SK-N-SH (cell line): Measurements from ENCODE around the gene ADGRL4. TPM values are rescaled to one million over a fixed set of nuclear protein-coding genes. Genes with fewer than 3 reads are reported as not detected.
A peak's percentile ranks its signal among the peaks of the same experiment; 100 is the strongest.

Experiments used
- CTCF ChIA-PET: fragments of 300-600, 350-600 bp; formaldehyde crosslinking; extraction: SDS; loops from one replicate; lab custom pipeline; 2021; lab: Yijun Ruan, JAX
- POLR2A ChIA-PET: fragments of 350-600 bp; sonication (Branson Sonifier 250); formaldehyde crosslinking; extraction: SDS; loops from one replicate; lab custom pipeline; 2020; ENCODE audit warnings: antibody characterized with exemption, inconsistent platforms; lab: Yijun Ruan, JAX
- DNase-seq: peaks from one replicate; pipeline ENCODE4 v3.0.0; 2012
- H2AFZ ChIP-seq: fragments of 200-600 bp; sonication (generic); 2 replicates; pipeline ENCODE4 v1.8.1; 2016; ENCODE audit warnings: antibody characterized with exemption, mild to moderate bottlenecking, low read depth
- H3F3A ChIP-seq: fragments of 200-600 bp; sonication (generic); replicated peaks from 2 replicates; pipeline ENCODE3; 2016; ENCODE audit warnings: antibody characterized with exemption, mild to moderate bottlenecking; ENCODE audit not compliant: insufficient read depth
- H3K27ac ChIP-seq, 2 experiments: fragments of 200-500 bp in 1 of 2; fragments of 200-600 bp in 1 of 2; sonication (Bioruptor generic) in 1 of 2; sonication (generic), shearing (Covaris generic) in 1 of 2; 2 replicates each; pipeline versions ENCODE4 v1.5.1 to v1.6.1; 2014 to 2016; ENCODE audit warnings: low read depth in 2 of 2, inconsistent platforms in 1 of 2, low read length in 1 of 2, mild to moderate bottlenecking in 1 of 2, mixed read lengths in 1 of 2
- H3K27me3 ChIP-seq: fragments of 200-600 bp; sonication (generic), shearing (Covaris generic); 2 replicates; pipeline ENCODE4 v1.6.1; 2016; ENCODE audit warnings: mixed run types; ENCODE audit not compliant: insufficient read depth
- H3K36me3 ChIP-seq, 2 experiments: fragments of 200-500 bp in 1 of 2; fragments of 200-600 bp in 1 of 2; sonication (Bioruptor generic) in 1 of 2; sonication (generic) in 1 of 2; replicated peaks in 1 of 2; 2 replicates each; pipeline versions ENCODE3 to v1.5.1; 2014 to 2016; ENCODE audit warnings: low read length in 1 of 2, mild to moderate bottlenecking in 1 of 2; ENCODE audit not compliant: insufficient read depth in 2 of 2, control insufficient read depth in 1 of 2
- H3K4me1 ChIP-seq, 2 experiments: fragments of 200-500 bp in 1 of 2; fragments of 200-600 bp in 1 of 2; sonication (Bioruptor generic) in 1 of 2; sonication (generic), shearing (Covaris generic) in 1 of 2; 2 replicates each; pipeline versions ENCODE4 v1.5.1 to v1.6.1; 2014 to 2016; ENCODE audit warnings: low read depth in 1 of 2, low read length in 1 of 2, mixed run types in 1 of 2; ENCODE audit not compliant: insufficient read depth in 2 of 2, control insufficient read depth in 1 of 2
- H3K4me2 ChIP-seq: fragments of 200-600 bp; sonication (generic), shearing (Covaris generic); 2 replicates; pipeline ENCODE4 v1.6.1; 2017; ENCODE audit warnings: mixed run types
- H3K4me3 ChIP-seq, 2 experiments: fragments of 200-500 bp in 1 of 2; fragments of 200-600 bp in 1 of 2; sonication (Bioruptor generic) in 1 of 2; sonication (generic), shearing (Covaris generic) in 1 of 2; 2 replicates each; pipeline versions ENCODE4 v1.5.1 to v1.8.1; 2014 to 2016; ENCODE audit warnings: low read depth in 2 of 2, inconsistent platforms in 1 of 2, low read length in 1 of 2, mild to moderate bottlenecking in 1 of 2, mixed read lengths in 1 of 2, moderate library complexity in 1 of 2
- H3K79me2 ChIP-seq: fragments of 200-600 bp; sonication (generic); 2 replicates; pipeline ENCODE4 v1.8.1; 2017; ENCODE audit warnings: mild to moderate bottlenecking; ENCODE audit not compliant: insufficient read depth
- H3K9ac ChIP-seq: fragments of 200-600 bp; sonication (generic); 2 replicates; pipeline ENCODE4 v1.6.1; 2017; ENCODE audit warnings: mixed run types
- H3K9me2 ChIP-seq: fragments of 200-600 bp; sonication (generic); 2 replicates; pipeline ENCODE4 v1.6.1; 2017; ENCODE audit warnings: mixed run types
- H3K9me3 ChIP-seq: fragments of 200-600 bp; sonication (generic); 2 replicates; pipeline ENCODE4 v1.6.1; 2017; ENCODE audit warnings: mixed run types, mild to moderate bottlenecking, moderate library complexity
- H4K20me1 ChIP-seq: fragments of 200-600 bp; sonication (generic); 2 replicates; pipeline ENCODE4 v1.6.1; 2017; ENCODE audit warnings: mild to moderate bottlenecking, mixed run types; ENCODE audit not compliant: insufficient read depth
- CTCF ChIP-seq: fragments of 200-600 bp; sonication (generic); IDR thresholded peaks from 2 replicates; pipeline ENCODE4 v1.6.1; 2017; ENCODE audit warnings: antibody characterized with exemption, mild to moderate bottlenecking, moderate library complexity
- EP300 ChIP-seq, 2 experiments: IDR thresholded peaks; 2 replicates each; pipeline versions ENCODE4 v1.4.0 to v1.6.1; 2012; ENCODE audit warnings: borderline replicate concordance in 1 of 2, low read depth in 1 of 2, low read length in 1 of 2
- FOXJ3 ChIP-seq: sonication (generic); formaldehyde crosslinking; IDR thresholded peaks from 2 replicates; pipeline ENCODE4 v1.5.1; 2020; ENCODE audit warnings: mild to moderate bottlenecking, missing genetic modification reagents
- FOXM1 ChIP-seq: IDR thresholded peaks from 2 replicates; pipeline ENCODE4 v1.4.0; 2012; ENCODE audit warnings: low read depth, mild to moderate bottlenecking
- GATA2 ChIP-seq: sonication (generic); formaldehyde crosslinking; IDR thresholded peaks from 2 replicates; pipeline ENCODE4 v1.5.0; 2020; ENCODE audit warnings: mild to moderate bottlenecking, missing genetic modification reagents
- JUND ChIP-seq: IDR thresholded peaks from 2 replicates; pipeline ENCODE4 v1.4.0; 2012
- MEF2A ChIP-seq: IDR thresholded peaks from 2 replicates; pipeline ENCODE4 v1.4.0; 2012; ENCODE audit warnings: low read depth, borderline replicate concordance
- NRF1 ChIP-seq: IDR thresholded peaks from 2 replicates; pipeline ENCODE4 v1.6.1; 2012; ENCODE audit warnings: low read depth, mild to moderate bottlenecking, low read length
- PBX3 ChIP-seq: IDR thresholded peaks from 2 replicates; pipeline ENCODE4; 2012
- POLR2AphosphoS5 ChIP-seq: IDR thresholded peaks from 2 replicates; pipeline ENCODE4 v1.6.1; 2012; ENCODE audit warnings: low read depth, low read length
- RAD21 ChIP-seq: IDR thresholded peaks from 2 replicates; pipeline ENCODE4 v1.6.1; 2012; ENCODE audit warnings: mild to moderate bottlenecking, low read length
- RCOR1 ChIP-seq: fragments of 150-350 bp; IDR thresholded peaks from 2 replicates; pipeline ENCODE4 v1.6.1; 2017; ENCODE audit warnings: antibody characterized with exemption, low read length
- RXRA ChIP-seq: IDR thresholded peaks from 2 replicates; pipeline ENCODE4 v1.4.0; 2012; ENCODE audit warnings: low read depth, mild to moderate bottlenecking, borderline replicate concordance
- SIN3A ChIP-seq: IDR thresholded peaks from 2 replicates; pipeline ENCODE4 v1.6.1; 2012; ENCODE audit warnings: low read depth, mild to moderate bottlenecking, low read length, moderate library complexity, borderline replicate concordance
- SMC3 ChIP-seq: IDR thresholded peaks from 2 replicates; pipeline ENCODE4 v1.6.1; 2012; ENCODE audit warnings: low read depth, low read length, improper control_type of control experiment
- TCF12 ChIP-seq: IDR thresholded peaks from 2 replicates; pipeline ENCODE4 v1.4.0; 2012
- USF1 ChIP-seq: IDR thresholded peaks from 2 replicates; pipeline ENCODE4 v1.4.0; 2012; ENCODE audit warnings: low read depth, borderline replicate concordance
- YY1 ChIP-seq: IDR thresholded peaks from 2 replicates; pipeline ENCODE4 v1.4.0; 2012; ENCODE audit warnings: low read depth, mild to moderate bottlenecking
- whole genome bisulfite sequencing: methylation state at CpG from one replicate; pipeline ENCODE4 v1.1.6; 2017; ENCODE audit warnings: low lambda C conversion rate; 5-methylcytosine and 5-hydroxymethylcytosine counted together
- polyA plus RNA-seq, 3 experiments: library from polyadenylated mRNA; depleted of rRNA; stranded (reverse); fragments of >200 nt; gene quantifications; 2 replicates each; pipeline ENCODE4 v1.2.3, GENCODE V29; 2012

ADGRL4 gene
- polyA plus RNA-seq, 1 of the 3 experiments (the other 2 are of a cell fraction): 0.30 TPM

- no peak overlapping the region for H3K4me2 ChIP-seq
- H3K79me2 ChIP-seq: no peaks in the 10 kb centered on the region
- H3F3A ChIP-seq: peaks cover 24% of the 10 kb centered on the region
- H4K20me1 ChIP-seq: no peaks in the 10 kb centered on the region
- H3K9ac ChIP-seq: no peak overlapping the region
- H3K9me3 ChIP-seq: no peaks in the 10 kb centered on the region
- DNase-seq: no peak
- H3K27me3 ChIP-seq: no peaks in the 10 kb centered on the region
- no peak overlapping the region for H3K4me3 ChIP-seq
- TF ChIP-seq MEF2A: no peak
- no peak for TF ChIP-seq RCOR1
- TF ChIP-seq RAD21: no peak
- no peak for TF ChIP-seq SMC3
- TF ChIP-seq GATA2 (CRISPR knock-in tag): no peak
- no peak for TF ChIP-seq TCF12
- TF ChIP-seq SIN3A: no peak
- no peak for TF ChIP-seq POLR2AphosphoS5
- TF ChIP-seq USF1: no peak
- TF ChIP-seq NRF1: no peak
- no peak for TF ChIP-seq EP300 (IDR thresholded peaks at IDR 0.05; ENCODE audit: borderline replicate concordance in 1 of 2, low read depth in 1 of 2, low read length in 1 of 2)
- no peak for TF ChIP-seq RXRA
- TF ChIP-seq PBX3: no peak
- TF ChIP-seq YY1: no peak
- no peak for TF ChIP-seq CTCF
- TF ChIP-seq FOXJ3 (CRISPR knock-in tag): no peak
- no peak for TF ChIP-seq FOXM1
- no peak for TF ChIP-seq JUND
- TF ChIP-seq, all 33 proteins: peak for 0
- peaks cover 0 to 4% of the 10 kb centered on the region in 2 experiments; a peak in 2 of 4 replicates for H3K4me1 ChIP-seq
- no peak overlapping the region for H2AFZ ChIP-seq
- no peaks in the 10 kb centered on the region for H3K36me3 ChIP-seq
- 100% methylated on average over 3 of the region's 3 CpGs for WGBS
- POLR2A ChIA-PET: no interaction called here
- peak overlapping the region in 1 of 2 experiments; percentile 80; a peak in 2 of 4 replicates for H3K27ac ChIP-seq
- H3K9me2 ChIP-seq: no peaks in the 10 kb centered on the region
- CTCF ChIA-PET: no interaction called here
Observed at GRCh38 chr1:78919150-78919549, 87.4 kb downstream of the ADGRL4 start.
